GM23338 (cell line): Measurements from ENCODE around the gene ASGR2.
"Not testable (repeated sequence)": the region's sequence is repeated elsewhere in the genome, so short reads cannot be mapped to it uniquely, and the experiment has no call there.

Experiments used
- POLR2AphosphoS5 ChIP-seq: IDR thresholded peaks from 2 replicates; pipeline ENCODE4 v1.6.1; 2016; ENCODE audit warnings: antibody characterized with exemption, low read depth
- TF ChIP-seq, protein P1 (sequence below), 2 experiments: fragments of 200-600 bp in 1 of 2; sonication (generic) in 1 of 2; conservative IDR thresholded peaks; 2 replicates each; pipeline versions ENCODE4 v1.5.1 to v1.6.1; 2016 to 2017; ENCODE audit warnings: antibody characterized with exemption in 2 of 2, low read depth in 2 of 2, mild to moderate bottlenecking in 2 of 2, moderate library complexity in 1 of 2

DNA sequence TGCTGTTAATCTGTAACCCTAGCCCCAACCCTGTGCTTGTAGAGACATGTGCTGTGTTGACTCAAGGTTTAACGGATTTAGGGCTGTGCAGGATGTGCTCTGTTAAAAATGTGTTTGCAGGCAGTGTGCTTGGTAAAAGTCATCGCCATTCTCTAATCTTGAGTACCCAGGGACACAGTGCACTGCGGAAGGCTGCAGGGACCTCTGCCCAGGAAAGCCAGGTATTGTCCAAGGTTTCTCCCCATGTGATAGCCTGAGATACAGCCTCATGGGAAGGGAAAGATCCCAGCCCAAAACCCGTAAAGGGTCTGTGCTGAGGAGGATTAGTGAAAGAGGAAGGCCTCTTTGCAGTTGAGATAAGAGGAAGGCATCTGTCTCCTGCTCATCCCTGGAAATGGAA, 26.2 kb downstream of the ASGR2 start:
- TF ChIP-seq, protein P1, sequence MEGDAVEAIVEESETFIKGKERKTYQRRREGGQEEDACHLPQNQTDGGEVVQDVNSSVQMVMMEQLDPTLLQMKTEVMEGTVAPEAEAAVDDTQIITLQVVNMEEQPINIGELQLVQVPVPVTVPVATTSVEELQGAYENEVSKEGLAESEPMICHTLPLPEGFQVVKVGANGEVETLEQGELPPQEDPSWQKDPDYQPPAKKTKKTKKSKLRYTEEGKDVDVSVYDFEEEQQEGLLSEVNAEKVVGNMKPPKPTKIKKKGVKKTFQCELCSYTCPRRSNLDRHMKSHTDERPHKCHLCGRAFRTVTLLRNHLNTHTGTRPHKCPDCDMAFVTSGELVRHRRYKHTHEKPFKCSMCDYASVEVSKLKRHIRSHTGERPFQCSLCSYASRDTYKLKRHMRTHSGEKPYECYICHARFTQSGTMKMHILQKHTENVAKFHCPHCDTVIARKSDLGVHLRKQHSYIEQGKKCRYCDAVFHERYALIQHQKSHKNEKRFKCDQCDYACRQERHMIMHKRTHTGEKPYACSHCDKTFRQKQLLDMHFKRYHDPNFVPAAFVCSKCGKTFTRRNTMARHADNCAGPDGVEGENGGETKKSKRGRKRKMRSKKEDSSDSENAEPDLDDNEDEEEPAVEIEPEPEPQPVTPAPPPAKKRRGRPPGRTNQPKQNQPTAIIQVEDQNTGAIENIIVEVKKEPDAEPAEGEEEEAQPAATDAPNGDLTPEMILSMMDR (conservative IDR thresholded peaks at IDR 0.05; ENCODE audit: low read depth in 2 of 2), result not testable (repeated sequence)
- TF ChIP-seq POLR2AphosphoS5, result not testable (repeated sequence)
